SJCRH30 (cell line): Measurements from ENCODE around the gene HSPA6. TPM values are rescaled to one million over a fixed set of nuclear protein-coding genes. Genes with fewer than 3 reads are reported as not detected.
"Not testable (repeated sequence)": the region's sequence is repeated elsewhere in the genome, so short reads cannot be mapped to it uniquely, and the experiment has no call there.

Experiments
- DNase-seq, 2 experiments: peaks; one replicate each; pipeline ENCODE4 v3.0.0-alpha.2; 2015 to 2020
- H3K27ac ChIP-seq: fragments of 250-450 bp; sonication (Bioruptor Pico); 2 replicates; pipeline ENCODE4 v1.5.1; 2020; ENCODE audit warnings: mild to moderate bottlenecking, moderate library complexity
- H3K27me3 ChIP-seq: fragments of 250-450 bp; sonication (Bioruptor Pico); 2 replicates; pipeline ENCODE4 v1.5.1; 2020; ENCODE audit warnings: mild to moderate bottlenecking, moderate library complexity
- H3K36me3 ChIP-seq: fragments of 250-450 bp; sonication (Bioruptor Pico); 2 replicates; pipeline ENCODE4 v1.5.1; 2020; ENCODE audit warnings: mild to moderate bottlenecking, moderate library complexity
- H3K4me1 ChIP-seq: fragments of 250-450 bp; sonication (Bioruptor Pico); 2 replicates; pipeline ENCODE4 v1.5.1; 2020; ENCODE audit warnings: mild to moderate bottlenecking, moderate library complexity
- H3K4me3 ChIP-seq: fragments of 250-450 bp; sonication (Bioruptor Pico); 2 replicates; pipeline ENCODE4 v1.5.1; 2020; ENCODE audit warnings: mild to moderate bottlenecking, moderate library complexity
- H3K9me3 ChIP-seq: fragments of 250-450 bp; sonication (Bioruptor Pico); replicated peaks from 2 replicates; pipeline ENCODE4 v1.5.1; 2020; ENCODE audit warnings: mild to moderate bottlenecking, moderate library complexity
- total RNA-seq: library from RNA; depleted of rRNA; stranded (reverse); fragments of >200 nt; shearing (Covaris generic); gene quantifications from 2 replicates; pipeline ENCODE4 v1.2.3, GENCODE V29; 2014; rRNA removed

Gene HSPA6
- total RNA-seq, 1 experiment from 2014 or later: 0.18 TPM

DNA sequence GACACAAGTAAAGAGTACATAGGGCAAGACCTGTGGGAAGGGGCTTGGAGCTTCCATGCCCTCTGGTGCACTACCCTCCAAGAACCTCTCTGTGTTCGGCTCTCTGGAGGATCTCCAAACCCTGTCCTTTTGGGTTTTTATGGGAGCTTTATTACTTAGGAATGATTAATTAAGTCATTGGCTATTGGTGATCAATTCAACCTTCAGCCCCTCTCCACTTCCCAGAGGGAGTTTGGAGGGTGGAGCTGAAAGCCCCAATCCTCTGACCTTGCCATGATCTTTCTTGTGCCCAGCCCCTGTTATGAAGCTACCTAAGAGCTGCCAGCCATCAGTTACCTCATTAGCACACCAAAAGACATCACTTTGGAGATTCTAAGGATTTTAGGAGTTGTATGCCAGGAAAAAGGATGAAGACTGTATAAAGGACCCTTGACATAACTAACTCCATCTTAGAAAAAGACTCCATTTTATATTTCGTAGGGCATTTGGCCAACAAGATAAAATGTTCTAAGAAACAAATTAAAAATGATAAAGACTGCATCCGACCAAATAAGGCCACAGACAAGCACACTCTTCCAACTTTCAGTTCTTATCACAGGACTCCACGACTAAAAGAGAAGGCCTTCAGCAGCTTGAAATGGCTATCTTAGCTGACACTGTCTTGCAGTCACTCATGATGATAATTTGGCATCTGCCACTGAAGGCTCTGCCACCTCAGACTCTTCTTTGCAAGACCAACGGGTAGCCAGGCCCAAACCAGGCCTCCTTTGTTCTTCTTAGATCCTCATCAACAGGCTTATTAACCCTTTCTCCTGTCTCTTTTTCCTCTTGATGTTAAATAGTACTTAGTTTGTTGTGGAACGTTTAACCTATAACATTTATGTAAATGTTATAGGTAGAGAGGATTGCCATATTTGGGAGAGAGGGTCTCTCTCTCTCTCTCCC is 33.4 kb downstream of the HSPA6 start:
- not testable (repeated sequence) for H3K27me3 ChIP-seq, DNase-seq, H3K9me3 ChIP-seq, H3K4me3 ChIP-seq, H3K27ac ChIP-seq, H3K4me1 ChIP-seq, H3K36me3 ChIP-seq

DNA sequence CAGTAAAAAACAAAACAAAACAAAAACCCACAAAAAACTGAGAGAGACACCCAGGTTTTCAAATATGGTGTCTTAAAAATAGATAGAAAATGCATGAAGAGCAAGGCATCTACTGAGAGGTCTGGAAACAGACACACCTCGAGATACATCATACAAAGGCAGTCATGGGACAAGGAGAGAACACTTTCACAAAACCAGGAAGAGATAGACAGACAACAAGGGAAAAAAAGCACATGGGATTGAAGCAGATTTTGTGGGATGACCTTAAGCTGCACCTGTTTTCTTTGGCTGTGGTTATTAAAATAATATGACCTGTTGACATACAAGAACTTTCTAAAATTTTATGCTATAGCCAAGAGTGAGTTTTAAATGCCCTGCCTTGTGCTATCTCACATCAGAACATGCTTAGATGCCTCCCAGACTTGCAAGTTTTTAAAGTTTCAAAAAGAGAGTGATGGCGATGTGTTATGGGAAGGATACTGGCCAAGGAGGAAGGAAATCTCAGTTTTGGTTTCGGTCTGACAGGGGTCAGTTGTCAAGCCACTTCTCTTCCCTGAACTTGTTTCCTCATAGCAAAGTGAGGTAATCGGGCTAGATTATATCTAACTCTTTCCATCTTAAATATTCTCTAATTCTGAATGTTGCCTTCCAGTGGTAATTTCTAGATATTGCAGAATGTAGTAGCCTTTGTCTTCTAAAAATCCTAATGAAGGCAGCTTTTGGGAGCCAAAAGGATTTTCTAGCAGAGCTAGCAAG is 36.8 kb downstream of the HSPA6 start:
- H3K36me3 ChIP-seq, H3K4me1 ChIP-seq, H3K27me3 ChIP-seq, H3K4me3 ChIP-seq, H3K9me3 ChIP-seq, H3K27ac ChIP-seq: not testable (repeated sequence)
- DNase-seq: peak in 1 of 2 experiments; percentile 26

DNA sequence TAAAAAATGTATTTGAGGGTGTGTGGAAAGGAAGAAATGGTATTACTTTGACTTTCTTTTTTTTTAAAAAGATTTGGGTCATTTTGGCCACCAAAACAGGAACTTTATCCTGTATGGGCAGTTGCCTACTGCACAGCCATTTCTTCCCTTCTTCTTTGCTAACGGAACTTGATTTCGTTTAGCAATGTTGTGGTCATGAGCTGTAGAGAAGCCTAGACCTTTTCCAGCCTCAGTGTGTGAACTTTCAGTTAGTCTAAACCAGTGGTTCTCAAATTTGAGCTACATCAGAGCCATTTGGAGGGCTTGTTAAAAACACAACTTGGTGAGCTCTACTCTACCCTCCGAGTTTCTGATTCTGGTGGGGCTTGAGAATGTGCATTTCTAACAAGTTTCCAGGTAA is 38.1 kb downstream of the HSPA6 start:
- H3K27me3 ChIP-seq, H3K27ac ChIP-seq, H3K36me3 ChIP-seq, H3K4me1 ChIP-seq, H3K4me3 ChIP-seq, DNase-seq, H3K9me3 ChIP-seq: not testable (repeated sequence)

DNA sequence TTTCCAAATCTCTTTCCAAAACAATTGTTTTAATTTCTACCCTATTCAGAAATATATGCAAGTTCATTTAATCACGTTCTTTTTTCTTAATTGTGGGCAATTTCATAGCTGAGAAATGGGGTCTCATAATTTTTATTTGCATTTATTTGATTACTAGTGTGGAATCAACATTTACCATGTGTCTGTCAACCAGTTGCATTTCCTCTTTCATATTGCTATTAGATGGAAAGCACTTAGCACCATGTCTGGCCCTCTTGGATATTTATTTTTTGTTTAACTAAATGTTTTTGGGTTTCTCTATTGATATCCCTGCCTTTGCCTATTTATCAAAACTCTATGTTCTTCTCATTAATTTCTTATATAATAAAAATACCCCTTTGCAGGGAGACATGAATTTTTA is 39.2 kb downstream of the HSPA6 start:
- DNase-seq, H3K36me3 ChIP-seq, H3K27ac ChIP-seq, H3K9me3 ChIP-seq, H3K4me3 ChIP-seq, H3K4me1 ChIP-seq, H3K27me3 ChIP-seq: not testable (repeated sequence)

DNA sequence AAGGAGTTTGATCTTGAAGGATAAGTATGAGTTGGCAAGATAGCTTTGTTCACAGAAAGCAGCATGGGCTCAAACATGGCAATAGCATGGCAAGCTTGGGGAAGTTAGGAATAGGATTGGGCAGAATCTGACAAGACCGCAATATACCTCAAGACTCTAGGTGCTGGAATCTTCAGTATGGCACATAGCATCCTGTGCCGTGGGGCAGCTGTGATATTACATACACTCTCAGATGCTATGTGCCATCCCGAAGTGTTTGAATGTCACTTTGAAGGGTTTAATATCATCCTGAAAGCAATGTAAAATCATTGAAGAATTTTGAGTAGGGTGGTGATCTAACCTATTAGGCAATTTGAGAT is 42.2 kb downstream of the HSPA6 start:
- H3K36me3 ChIP-seq, H3K27ac ChIP-seq, H3K9me3 ChIP-seq, H3K4me3 ChIP-seq, H3K4me1 ChIP-seq, DNase-seq, H3K27me3 ChIP-seq: not testable (repeated sequence)

DNA sequence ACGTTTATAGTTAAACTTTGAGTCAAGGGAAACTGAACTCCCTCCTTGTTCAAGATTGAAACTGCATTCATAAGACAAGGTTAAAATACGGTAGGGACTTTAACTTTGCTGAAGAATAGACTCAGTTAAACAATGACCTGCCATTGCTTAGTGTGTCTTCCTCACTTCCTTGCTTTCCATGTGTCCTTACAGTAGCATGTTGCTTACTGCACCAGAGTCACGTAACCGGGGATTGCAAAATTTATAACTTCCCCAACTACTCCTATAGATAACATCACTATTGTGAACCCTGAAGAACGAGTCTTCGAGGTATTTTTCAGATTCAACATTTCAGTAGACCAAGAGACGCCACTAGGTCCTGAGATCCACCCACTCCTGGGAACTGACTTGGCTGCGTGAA is 47.4 kb downstream of the HSPA6 start:
- H3K4me1 ChIP-seq, H3K27me3 ChIP-seq, H3K27ac ChIP-seq, H3K4me3 ChIP-seq, H3K9me3 ChIP-seq, H3K36me3 ChIP-seq, DNase-seq: not testable (repeated sequence)

Other genes with a start within 250 kb of the HSPA6 start
- 0.71 and 1.1 TPM in 2 replicates for gene MPZ, start 214.6 kb upstream of the HSPA6 start, total RNA-seq
- 53.8 and 61.8 TPM in 2 replicates for gene SDHC, start 210.2 kb upstream of the HSPA6 start, total RNA-seq
- gene CFAP126, start 156.7 kb upstream of the HSPA6 start, total RNA-seq: not detected in 2 replicates
- 1.1 and 1.8 TPM in 2 replicates for gene FCGR2A, start 19.1 kb upstream of the HSPA6 start, total RNA-seq
- not detected in 2 replicates for gene FCGR3A, start 25.3 kb downstream of the HSPA6 start, total RNA-seq
- not detected in 2 replicates for gene FCGR3B, start 106.6 kb downstream of the HSPA6 start, total RNA-seq
- not detected in 2 replicates for gene FCGR2B, start 138.6 kb downstream of the HSPA6 start, total RNA-seq
- 164 and 168 TPM in 2 replicates for gene FCRLA, start 182.7 kb downstream of the HSPA6 start, total RNA-seq
- 5.9 and 6.2 TPM in 2 replicates for gene FCRLB, start 197.0 kb downstream of the HSPA6 start, total RNA-seq
- gene DUSP12, start 225.2 kb downstream of the HSPA6 start, total RNA-seq: 51.5 and 54.7 TPM in 2 replicates
- 25.3 and 25.9 TPM in 2 replicates for gene ATF6, start 241.8 kb downstream of the HSPA6 start, total RNA-seq